Measurements from ENCODE around the gene FAM110C. TPM values are rescaled to one million over a fixed set of nuclear protein-coding genes. Genes with fewer than 3 reads are reported as not detected.

Gene FAM110C
- total RNA-seq, 1 donor from 2014 or later, result 1.3 TPM

GRCh38 chr2:47346-47725 lies 1.0 kb upstream of the FAM110C start:
- TF ChIP-seq CTCF (IDR thresholded peaks at IDR 0.05), result no peak
- Mint-ChIP-seq H3K27ac (ENCODE audit: unreplicated experiment) (peak overlapping the region; percentile 71), H3K4me1 (ENCODE audit: low read depth) (peaks cover 15% of the 10 kb centered on the region), H3K9me3 (ENCODE audit: low read depth) (no peaks in the 10 kb centered on the region), H3K27me3 (ENCODE audit: low read depth) (peaks cover 48% of the 10 kb centered on the region), H3K36me3 (ENCODE audit: low read depth) (no peaks in the 10 kb centered on the region), H3K4me3 (ENCODE audit: unreplicated experiment) (peak overlapping the region; percentile 73)
- no peak for DNase-seq (ENCODE audit: low spot score)

DNA sequence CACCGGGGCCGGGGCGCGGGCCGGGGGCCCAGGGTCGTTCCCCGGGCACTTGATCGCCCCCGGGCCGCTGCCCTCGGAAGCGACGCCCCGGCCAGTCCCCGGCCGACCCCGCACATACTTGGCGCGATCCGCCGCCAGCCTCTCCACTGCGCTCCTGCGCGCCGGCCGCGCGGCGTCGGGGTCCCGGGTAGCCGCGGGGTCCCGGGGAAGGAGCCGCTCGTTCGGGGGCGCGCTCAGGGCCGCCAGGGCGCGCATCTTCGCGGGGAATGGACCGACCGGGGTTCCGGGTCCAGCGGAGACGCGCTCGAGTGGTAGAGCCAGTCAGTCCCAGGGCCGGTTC lies 204 bp downstream of the FAM110C start:
- Mint-ChIP-seq H3K27me3 (ENCODE audit: low read depth) (peaks cover 48% of the 10 kb centered on the region), H3K4me1 (ENCODE audit: low read depth) (peaks cover 15% of the 10 kb centered on the region), H3K36me3 (ENCODE audit: low read depth) (no peaks in the 10 kb centered on the region), H3K4me3 (ENCODE audit: unreplicated experiment) (peak overlapping the region; percentile 46), H3K27ac (ENCODE audit: unreplicated experiment) (no peak overlapping the region), H3K9me3 (ENCODE audit: low read depth) (no peaks in the 10 kb centered on the region)
- no peak for TF ChIP-seq CTCF (IDR thresholded peaks at IDR 0.05)
- no peak for DNase-seq (ENCODE audit: low spot score)

DNA sequence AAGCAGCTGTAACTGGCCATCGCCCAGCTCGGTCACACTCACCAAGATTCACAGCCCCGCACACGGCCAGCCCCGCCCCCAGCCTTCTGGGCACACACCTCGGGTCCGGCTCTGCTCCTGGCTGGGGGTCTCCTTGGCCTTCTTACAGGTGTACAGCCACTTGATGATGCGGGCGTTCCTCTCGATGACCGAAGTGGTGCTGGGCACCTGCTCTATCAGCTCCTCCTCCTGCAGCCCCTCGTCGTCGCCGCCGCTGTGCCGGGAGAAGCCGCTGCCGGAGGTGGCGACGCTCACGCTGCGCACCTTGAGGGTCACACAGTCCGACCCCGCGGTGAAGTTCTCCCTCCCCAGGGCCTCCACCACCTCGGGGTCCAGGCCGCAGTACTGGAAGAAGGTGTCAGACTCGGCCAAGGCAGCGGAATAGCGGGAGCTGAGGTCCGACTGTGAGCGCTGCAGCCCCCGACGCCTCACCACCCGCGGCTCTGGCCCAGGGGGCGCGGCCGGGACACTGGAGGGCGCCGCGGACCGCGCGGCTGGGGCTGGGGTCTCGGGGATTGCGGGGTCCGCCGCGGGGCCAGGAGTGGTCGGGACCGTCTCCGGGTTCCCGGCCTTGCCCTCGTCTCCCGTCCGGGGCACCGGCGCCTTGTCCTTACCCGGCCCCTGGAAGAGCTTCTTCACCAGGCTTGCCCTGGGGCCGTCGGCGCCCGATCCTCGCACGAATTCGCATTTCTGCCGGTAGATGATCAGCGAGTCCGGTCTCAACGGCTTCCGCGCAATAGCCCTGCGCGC lies 769 bp downstream of the FAM110C start:
- Mint-ChIP-seq H3K9me3 (ENCODE audit: low read depth) (no peaks in the 10 kb centered on the region), H3K4me3 (ENCODE audit: unreplicated experiment) (peak overlapping the region; percentile 62), H3K27me3 (ENCODE audit: low read depth) (peaks cover 48% of the 10 kb centered on the region), H3K36me3 (ENCODE audit: low read depth) (no peaks in the 10 kb centered on the region), H3K27ac (ENCODE audit: unreplicated experiment) (no peak overlapping the region), H3K4me1 (ENCODE audit: low read depth) (peaks cover 15% of the 10 kb centered on the region)
- TF ChIP-seq CTCF (IDR thresholded peaks at IDR 0.05), result no peak
- no peak for DNase-seq (ENCODE audit: low spot score)

DNA sequence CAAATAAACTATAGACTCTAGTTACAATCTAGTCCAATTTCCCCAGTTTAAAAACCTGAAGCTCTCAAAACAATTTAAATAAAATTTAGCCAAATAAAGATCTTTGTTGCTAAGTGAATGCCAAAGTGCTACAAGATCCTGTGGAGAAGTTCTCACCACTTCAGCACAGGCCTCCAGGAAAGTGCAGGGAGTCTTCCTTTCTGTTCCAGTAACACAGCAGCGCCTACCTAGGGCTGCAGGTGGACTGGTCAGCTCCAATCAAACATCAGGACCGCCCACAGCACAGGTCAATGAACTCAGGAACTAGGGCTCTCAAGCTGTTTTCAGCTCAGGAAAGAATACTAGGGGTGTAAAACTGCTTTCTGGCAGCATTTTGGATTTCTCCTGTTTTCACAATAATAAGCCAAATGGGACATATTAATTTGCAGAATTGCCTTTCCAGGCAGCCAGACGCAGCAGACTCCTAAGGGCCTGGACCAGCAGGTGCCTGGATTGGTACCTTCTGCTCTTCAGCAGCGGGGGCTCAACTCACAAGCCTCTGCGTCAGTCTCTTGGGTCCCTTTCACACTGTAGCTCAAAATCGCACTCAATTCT lies 1.5 kb downstream of the FAM110C start:
- H3K27me3 Mint-ChIP-seq (ENCODE audit: low read depth), result peaks cover 49% of the 10 kb centered on the region
- H3K36me3 Mint-ChIP-seq (ENCODE audit: low read depth), result peaks cover 1% of the 10 kb centered on the region
- no peak for TF ChIP-seq CTCF (IDR thresholded peaks at IDR 0.05)
- H3K4me1 Mint-ChIP-seq (ENCODE audit: low read depth), result peaks cover 15% of the 10 kb centered on the region
- no peaks in the 10 kb centered on the region for H3K9me3 Mint-ChIP-seq (ENCODE audit: low read depth)
- peak overlapping the region; percentile 62 for H3K4me3 Mint-ChIP-seq (ENCODE audit: unreplicated experiment)
- DNase-seq (ENCODE audit: low spot score), result no peak
- no peak overlapping the region for H3K27ac Mint-ChIP-seq (ENCODE audit: unreplicated experiment)

DNA sequence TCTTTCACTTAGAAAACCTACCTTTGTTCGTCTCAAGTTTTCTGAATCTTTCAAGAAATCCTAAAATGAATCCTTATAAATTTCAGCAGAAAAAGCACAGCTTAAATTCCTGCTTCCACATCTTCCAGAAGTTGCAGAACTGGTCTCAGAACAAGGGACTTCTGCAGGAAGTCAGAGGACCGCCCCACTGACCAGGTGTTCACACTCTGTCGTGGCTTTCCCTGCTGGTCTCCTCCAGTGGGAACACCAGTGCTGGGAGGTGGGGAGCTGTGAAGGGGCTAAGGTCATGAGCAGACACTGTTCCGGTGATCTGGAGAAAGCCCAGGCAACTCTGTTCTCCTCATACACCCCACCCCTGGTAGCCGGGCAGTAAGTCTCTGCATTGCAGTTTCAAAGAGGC lies 3.5 kb downstream of the FAM110C start:
- H3K9me3 Mint-ChIP-seq (ENCODE audit: low read depth), result no peaks in the 10 kb centered on the region
- peaks cover 44% of the 10 kb centered on the region for H3K27me3 Mint-ChIP-seq (ENCODE audit: low read depth)
- peaks cover 2% of the 10 kb centered on the region for H3K36me3 Mint-ChIP-seq (ENCODE audit: low read depth)
- H3K4me1 Mint-ChIP-seq (ENCODE audit: low read depth), result peaks cover 15% of the 10 kb centered on the region
- H3K27ac Mint-ChIP-seq (ENCODE audit: unreplicated experiment), result no peak overlapping the region
- no peak overlapping the region for H3K4me3 Mint-ChIP-seq (ENCODE audit: unreplicated experiment)
- TF ChIP-seq CTCF (IDR thresholded peaks at IDR 0.05), result no peak
- DNase-seq (ENCODE audit: low spot score), result no peak

Measured in chondrocyte (in vitro differentiated cells).